Effector CD4-positive, alpha-beta T cell (primary cell): ENCODE data around the gene SLC25A25.
"Not testable (repeated sequence)": the region's sequence is repeated elsewhere in the genome, so short reads cannot be mapped to it uniquely, and the experiment has no call there.

ENCODE experiments used
- DNase-seq: peaks from one replicate; pipeline ENCODE4 v3.0.0-alpha.2; 2020
- total RNA-seq: gene quantifications from one replicate; lab custom pipeline; 2026; lab: John Stamatoyannopoulos, UW

The SLC25A25 gene
- 63.0 reads per million, percentile 73 among the genes with 10 or more reads in this experiment for total RNA-seq

DNA sequence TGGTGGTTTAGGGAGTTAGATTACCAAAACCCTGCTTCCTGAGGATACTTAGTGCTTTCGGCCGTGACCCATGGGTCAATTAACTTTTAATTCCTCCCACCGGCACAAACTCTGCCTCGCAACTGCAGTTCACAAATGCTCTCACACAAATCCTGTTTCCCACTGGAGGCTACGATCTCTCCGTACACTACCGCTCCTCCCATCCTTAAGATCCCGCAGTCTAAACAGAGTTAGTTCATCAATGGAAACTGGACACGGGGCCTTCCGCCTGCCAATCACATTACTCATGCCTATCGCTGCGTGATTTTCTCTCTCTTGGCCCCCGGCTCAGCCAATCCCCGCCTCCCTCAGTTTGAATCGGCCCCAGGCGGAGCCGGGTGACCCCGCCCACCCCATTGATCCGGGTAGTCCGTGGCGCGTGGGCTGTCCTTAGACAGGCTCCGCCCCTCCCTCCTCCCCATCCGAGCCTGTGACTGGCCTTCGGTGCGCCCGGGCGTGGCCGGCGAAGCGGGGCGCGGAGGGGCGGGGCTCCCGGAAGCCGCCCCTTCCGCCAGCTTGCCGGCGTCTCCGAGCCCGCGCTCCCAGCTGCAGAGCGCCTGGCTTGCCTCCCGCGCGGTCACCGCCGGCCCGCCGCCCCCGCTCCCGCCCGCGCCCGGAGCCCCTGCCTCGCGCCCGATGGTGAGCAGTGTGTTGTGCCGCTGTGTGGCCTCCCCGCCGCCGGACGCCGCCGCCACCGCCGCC is at the start of gene SLC25A25:
TSS of gene SLC25A25 (plus strand) at position 588 of the 741 bp plus-strand sequence. CDS start at position 676, 88 bp downstream.
- peak; percentile 100 for DNase-seq

DNA sequence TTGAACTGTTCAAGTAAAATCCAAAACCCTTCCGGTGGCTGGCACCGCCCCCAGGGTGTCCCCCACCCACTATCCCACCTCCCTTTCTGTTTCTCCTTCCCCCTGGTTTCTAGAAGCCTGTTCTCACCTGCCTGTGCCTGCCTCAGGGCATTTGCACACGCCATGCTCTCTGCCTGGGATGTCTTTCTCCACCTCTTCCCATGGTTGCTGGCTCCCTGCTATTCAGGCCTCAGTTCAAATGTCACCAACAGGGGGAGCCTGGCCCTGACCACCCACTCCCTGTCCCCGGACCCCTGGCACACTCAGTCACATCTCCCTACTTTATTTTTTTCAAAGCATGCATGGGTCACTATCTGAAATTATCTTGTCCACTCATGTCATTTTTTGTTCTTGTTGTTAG is 47.3 kb upstream of the SLC25A25 start:
- no peak for DNase-seq

DNA sequence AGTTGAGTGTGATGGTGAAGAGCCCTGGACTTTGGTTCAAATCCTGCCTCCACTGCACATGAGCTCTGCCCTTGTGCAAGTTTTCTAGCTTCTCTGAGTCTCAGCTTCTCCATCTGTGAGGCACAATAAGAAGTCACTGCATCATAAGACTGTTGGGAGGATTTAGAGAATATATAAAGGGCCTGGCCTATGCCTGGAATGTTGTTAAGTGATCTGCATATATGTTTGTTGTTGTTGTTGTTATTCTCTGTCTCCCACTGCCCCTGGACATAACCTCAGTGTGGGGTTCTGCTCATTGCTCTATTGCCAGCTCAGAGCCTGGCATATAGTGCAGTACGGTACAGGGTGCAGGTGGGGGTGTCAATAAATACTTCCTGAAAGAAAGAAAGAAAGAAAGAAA is 46.9 kb upstream of the SLC25A25 start:
- DNase-seq = no peak

DNA sequence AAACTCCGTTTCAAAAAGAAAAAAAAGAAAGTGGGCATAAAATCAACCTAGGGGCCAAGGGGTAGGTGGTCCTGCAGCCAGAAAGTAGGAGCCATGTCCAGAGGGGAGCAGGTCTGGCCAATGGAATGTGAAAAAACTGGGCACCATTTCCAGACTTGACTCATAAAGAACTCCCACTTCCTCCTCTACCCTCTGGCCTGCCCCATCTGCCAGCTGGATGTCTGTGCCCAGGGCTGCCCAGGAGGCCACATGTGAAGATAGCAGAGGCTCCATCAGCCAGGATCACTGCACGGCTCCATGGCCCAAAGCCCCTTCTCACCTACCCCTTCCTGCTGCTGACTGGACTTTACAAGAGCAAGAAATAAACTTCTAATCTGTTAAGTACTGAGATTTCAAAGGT is 45.1 kb upstream of the SLC25A25 start:
- DNase-seq = no peak

DNA sequence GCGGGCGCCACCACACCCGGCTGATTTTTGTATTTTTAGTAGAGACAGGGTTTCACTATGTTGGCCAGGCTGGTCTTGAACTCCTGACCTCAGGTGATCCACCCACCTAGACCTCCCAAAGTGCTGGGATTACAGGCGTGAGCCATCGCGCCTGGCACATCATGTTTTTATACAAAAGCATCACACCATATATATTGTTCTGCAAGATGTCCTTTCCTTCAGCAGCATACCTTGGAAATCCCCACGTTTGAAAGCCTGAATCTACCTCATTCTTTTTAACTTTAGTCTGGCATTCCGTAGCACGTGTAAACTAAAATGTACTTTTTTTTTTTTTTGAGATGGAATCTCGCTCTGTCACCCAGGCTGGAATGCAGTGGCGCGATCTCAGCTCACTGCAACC is 44.4 kb upstream of the SLC25A25 start:
- not testable (repeated sequence) for DNase-seq

DNA sequence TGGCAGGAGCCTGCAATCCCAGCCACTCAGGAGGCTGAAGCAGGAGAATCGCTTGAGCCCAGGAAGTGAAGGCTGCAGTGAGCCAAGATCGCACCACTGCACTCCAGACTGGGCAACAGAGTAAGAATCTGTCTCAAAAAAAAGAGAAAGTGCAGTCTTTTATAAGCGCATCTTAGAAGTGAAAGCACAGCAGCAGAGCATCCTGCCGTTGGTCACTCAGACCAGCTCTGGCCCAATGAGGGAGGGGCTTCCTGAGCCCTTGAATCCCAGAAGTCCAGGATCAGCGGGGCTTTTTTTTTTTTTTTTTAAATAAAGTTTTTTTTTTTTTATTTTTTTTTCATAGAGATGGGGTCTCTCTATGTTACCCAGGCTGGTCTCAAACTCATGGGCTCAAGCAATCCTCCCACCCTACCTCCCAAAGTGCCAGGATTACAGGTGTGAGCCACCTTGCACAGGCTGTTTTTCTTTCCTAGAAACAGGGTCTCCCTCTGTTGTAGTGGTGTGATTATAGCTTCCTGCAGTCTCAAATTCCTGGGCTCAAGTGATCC is 43.2 kb upstream of the SLC25A25 start:
- DNase-seq = no peak

DNA sequence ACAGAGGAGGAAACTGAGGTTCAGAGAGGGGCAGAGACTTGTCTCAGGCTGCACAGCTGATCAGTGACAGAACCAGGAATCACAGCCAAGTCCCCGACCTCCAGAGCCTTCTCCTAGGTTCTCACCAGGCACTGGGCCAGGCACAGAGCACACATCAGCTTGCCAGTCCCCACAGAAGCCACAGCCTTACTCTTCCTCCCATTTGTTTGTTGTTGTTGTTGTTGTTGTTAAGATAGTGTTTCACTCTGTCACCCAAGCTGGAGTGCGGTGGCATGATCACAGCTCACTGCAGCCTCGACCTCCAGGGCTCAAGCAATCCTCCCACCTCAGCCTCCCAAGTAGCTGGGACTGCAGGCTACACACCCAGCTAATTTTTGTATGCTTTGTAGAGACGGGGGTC is 42.3 kb upstream of the SLC25A25 start:
- peak; percentile 7 for DNase-seq

DNA sequence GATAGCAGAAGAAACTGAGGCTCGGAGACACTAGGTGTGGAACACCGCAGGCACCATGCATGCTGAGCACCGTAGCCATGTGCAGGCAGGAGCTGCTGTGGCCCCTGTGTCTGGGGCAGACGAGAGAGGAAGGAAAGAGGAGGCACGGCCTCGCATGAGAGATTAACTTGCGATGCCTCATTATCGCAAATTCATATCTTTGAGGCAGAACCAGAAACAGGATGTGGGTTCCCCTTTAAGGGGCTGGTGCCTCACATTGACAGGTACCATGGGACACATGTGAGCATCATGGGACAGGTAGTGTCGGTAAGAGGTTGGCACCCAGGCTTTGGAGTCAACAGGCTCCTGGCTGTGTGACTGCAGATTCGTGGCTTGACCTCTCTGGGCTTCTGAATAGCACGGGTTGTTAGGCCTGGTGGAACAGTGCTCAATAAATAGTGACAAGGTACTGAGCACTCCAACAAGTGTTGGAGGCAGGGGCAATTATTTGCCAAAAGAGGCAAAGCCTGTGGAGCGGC is 41.7 kb upstream of the SLC25A25 start:
- peak; percentile 84 for DNase-seq

DNA sequence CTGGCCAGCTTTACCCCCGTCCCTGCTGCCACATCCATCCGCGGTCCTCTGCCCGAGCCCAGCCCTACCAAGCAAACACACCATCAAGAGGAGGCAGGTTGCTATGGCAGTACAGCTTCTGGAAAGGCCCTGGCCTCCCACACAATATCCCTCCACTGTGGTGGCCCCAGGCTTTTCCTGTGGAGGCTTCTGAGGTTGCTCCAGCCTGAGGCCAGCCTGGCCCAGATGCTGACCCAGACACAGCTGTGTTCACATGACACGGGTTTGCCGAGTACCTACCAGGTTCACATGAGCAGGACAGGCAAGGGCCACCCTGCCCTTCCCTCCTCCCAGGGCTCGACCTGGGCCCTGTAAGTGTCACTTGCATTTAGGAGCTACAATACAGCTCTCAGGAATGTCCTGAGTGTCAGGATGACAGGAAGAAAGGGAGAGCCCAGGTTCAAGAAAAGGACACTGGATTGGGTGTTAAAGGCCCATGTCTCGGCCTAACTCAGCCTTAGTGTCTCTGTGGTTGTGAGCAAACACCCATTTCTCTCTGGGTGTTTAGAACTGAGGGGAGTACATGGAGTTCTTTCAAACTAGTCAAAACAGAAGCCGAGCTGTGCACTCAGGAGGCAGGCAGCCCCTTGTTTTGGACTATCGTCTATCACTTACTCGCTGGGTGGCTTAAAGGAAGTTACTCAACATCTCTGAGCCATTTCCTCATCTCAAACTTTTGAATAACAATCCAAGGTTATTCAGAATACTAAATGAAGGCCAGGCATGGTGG is 41.1 kb upstream of the SLC25A25 start:
- DNase-seq = peak; percentile 51

DNA sequence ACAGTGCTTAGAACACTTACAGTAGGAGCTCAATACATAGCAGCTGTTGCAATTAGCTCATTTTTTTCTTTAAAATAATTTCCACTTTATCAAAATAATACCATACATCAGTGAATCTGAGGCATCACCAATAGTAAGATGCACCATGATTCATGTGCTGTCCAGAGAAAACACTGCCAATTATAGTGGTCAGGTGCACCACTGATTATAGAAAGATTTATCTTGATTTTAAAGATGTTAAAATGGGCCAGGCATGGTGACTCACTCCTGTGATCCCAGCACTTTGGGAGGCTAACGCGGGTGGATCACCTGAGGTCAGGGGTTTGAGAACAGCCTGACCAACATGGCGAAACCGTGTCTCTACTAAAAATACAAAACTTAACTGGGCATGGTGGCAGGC is 40.3 kb upstream of the SLC25A25 start:
- DNase-seq = no peak

DNA sequence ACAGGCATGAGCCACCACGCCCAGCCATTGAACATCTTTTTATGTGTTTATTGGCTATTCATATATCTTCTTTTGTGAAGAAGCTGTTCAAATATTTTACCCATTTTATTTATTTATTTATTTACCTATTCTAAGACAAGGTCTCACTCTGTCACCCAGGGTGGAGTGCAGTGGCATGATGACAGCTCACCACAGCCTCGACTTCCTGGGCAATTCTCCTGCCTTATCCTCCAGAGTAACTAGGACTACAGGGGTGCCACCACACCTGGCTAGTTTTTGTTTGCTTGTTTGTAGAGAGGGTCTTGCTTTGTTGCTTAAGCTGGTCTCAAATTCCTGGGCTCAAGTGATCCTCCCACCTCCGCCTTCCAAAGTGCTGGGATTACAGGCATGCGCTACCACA is 34.4 kb upstream of the SLC25A25 start:
- DNase-seq = peak; percentile 9

DNA sequence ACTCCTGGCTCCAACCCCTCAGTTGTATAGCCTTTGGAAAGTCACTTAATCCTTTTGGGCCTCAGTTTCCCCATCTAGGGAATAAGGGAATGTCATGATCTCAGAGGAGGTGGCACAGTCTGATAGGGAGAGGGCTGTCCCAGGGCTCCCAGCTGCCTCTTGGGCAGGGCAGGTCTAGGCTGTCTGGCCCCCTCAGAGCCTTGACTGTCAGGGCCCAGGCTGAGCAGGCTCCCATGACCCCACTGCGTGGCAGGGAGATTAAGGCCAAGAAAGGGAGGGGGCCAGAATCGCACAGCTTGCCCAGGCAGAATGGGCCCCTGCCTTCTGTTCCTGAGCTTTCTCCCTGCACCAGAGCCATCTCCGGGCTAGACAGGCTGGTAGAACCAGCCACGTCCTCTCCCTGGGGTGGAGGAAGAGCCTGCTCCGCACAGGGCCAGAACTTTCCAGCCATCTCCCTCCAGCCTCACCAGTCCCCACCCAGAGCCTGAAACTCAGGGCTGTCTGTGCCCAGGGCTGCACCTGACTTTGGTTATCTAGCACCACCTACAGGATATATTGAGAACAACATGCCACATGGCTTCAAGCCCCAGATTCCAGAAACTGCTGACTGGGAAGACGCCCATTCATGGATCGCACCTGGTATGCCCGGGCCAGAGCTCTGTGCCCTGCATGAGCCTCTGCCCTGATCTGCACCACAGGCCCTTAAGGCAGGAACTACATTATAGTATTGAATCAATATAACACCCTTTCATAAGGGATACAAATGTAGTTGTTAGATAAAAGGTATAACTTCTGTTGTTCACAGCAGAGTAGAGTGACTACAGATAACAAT is 33.0 kb upstream of the SLC25A25 start:
- DNase-seq = peak; percentile 56

DNA sequence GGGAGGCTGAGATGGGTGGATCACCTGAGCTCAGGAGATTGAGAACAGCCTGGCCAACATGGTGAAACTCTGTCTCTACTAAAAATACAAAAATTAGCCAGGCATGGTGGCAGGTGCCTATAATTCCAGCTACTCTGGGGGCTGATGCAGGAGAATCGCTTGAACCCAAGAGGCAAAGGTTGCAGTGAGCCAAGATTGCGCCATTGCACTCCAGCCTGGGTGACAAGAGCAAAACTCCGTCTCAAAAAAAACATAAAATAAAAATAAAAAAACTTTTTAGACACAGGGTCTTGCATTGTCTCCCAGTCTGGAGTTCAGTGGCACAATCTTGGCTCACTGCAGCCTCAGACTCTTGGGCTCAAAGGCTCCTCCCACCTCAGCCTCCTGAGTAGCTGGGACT is 31.5 kb upstream of the SLC25A25 start:
- not testable (repeated sequence) for DNase-seq

DNA sequence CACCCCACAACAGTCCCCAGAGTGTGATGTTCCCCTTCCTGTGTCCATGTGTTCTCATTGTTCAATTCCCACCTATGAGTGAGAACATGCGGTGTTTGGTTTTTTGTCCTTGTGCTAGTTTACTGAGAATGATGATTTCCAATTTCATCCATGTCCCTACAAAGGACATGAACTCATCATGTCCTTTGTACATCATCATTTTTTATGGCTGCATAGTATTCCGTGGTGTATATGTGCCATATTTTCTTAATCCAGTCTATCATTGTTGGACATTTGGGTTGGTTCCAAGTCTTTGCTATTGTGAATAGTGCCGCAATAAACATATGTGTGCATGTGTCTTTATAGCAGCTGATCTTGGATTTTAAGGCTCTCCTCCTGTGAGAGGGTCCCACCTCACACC is 27.2 kb upstream of the SLC25A25 start:
- not testable (repeated sequence) for DNase-seq

DNA sequence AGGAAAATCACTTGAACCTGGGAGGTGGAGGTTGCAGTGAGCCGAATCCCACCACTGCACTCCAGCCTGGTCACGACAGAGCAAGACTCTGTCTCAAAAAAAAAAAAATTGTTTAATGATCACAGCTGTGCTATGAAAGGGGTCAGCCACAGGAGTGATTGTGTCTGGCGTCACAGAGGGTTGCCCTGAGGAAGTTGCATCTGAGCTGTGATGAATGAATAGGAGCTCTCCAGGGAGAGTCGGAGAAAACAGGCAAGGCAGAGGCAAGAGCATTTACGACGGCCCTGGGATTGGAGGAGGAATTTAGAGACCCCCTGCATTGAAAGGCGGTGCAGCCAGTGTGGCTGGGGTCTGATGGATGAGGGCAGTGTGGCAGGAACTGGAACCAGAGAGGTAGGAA is 26.0 kb upstream of the SLC25A25 start:
- DNase-seq = no peak

DNA sequence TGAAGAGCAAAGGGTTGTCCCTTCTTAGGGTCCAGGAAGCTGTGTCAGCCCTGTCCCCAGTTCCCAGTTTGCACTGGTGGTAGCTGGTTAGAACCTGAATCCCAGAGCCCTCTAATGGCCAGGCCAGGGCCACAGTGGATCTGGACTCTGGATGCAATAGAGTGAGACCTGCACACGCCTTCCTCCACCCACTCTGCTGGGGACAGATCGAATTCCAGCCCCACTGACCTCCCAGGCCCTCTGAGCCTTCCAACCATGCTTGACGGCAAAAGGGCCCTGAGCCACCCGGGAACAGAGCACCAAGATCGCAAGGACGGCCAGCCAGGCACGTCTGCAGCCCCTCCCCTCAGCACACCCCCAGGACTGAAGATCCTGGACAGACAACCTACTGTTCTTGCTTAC is 24.6 kb upstream of the SLC25A25 start:
- DNase-seq = no peak

DNA sequence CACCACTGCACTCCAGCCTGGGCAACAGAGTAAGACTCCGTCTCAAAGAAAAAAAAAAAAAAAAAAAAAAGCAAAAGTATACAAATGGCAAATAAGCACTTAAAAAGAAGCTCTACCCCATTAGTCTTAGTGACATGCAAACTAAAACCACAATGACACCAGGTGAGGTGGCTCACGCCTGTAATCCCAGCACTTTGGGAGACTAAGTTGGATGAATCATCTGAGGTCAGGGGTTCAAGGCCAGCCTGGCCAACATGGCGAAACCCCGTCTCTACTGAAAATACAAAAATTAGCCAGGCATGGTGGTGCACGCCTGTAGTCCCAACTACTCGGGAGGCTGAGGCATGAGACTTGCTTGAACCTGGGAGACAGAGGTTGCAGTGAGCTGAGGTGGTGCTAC is 22.6 kb upstream of the SLC25A25 start:
- DNase-seq = not testable (repeated sequence)

DNA sequence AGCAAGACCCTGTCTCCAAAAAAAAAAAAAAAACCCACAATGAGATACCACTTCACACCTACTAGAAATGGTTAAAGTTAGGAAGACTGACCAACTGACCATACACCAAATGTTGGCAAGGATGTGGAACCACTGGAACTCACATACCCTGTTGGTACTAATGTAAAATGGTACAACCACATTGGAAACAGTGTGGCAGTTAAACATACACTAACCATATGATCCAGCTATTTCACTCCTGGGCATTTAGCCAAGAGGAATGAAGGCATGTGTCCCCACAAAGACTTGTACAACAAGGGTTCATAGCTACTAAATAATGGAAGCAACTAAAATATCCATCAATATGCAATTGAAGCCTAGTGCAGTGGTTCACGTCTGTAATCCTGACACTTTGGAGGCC is 22.2 kb upstream of the SLC25A25 start:
- no peak for DNase-seq

DNA sequence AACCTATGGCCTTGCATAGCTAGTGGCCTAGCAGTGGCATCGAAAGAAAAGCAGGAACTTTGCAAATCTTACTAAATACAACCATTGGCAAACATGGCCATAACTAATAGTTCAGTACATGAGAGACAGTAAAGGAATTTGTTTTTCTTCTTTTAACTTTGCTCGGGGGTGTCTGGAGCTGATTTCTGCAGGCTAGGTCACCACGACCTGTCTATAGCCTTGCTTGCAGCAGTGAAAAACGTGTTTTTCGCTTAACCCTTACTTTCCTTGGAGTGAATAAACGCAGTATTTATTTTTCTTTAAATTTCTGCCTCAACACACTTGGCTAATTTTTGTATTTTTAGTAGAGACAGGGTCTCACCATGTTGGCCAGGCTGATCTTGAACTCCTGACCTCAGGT is 20.8 kb upstream of the SLC25A25 start:
- DNase-seq = no peak

DNA sequence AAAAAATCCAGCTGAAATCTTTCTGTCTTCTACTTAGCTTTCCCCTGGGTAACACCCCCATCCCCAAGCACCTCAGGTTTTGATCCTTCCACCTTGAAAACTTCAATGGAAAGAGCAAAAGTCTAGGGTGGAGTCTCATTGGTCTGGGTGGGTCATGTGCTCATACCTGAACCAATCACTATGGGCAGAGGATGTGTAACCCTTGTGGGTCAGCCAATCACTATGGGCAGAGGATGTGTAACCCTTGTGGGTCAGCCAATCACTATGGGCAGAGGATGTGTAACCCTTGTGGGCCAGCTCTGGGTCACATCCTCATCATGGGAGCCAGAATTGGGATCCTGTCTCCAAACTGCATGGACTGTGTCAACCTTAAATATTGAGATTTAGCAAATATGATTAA is 19.4 kb upstream of the SLC25A25 start:
- no peak for DNase-seq

DNA sequence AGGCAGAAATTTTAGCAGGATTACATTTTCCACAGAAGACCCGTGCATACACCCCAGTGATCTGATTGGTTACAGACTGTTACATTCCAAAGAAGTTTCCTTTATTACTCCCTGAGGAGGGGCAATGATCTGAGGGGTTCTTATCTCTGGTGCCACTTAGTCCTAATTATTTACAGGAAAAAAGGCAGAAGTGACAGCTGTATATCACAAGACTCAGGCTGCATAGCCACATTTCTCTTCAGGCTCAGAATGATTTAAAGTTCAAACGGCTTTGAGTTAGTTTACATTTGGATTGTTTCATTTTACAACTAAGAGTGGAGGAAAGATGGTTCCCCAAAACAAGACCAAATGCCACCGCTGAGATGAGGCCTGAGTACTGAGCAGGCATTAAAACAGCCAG is 18.2 kb upstream of the SLC25A25 start:
- no peak for DNase-seq

DNA sequence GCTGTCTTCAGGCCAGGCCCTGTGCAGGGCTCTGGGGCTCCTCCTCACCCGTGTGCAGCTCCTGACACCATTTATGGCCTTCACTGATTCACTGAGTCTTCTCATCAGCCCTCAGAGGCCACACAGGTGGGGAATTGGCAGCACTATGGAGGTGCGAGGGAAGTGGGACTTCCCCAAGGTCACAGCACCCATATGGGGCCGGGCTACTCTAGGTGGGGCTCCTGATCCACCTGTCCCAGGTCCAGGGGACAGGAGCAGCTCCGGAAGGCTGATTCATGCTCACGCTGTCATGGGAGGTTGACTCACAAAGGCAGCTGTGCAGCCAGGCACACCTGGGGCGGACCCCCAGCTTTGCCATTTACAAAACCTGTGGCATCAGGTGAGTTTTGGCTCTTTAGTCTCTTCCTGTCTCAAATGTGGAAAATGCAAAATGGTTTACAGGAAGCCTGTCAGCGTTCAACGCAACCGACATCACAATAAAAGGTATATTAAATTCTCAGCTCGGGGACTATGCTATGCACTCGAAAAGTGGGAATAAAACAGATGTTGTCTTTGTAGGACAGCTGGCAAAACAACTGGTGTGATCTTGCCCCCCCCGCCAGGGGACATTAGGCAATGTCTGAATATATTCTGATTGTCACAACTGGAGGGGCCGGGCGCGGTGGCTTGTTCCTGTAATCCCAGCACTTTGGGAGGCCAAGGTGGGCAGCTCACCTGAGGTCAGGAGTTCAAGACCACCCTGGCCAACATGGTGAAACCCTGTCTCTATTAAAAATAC is 15.9 kb upstream of the SLC25A25 start:
- DNase-seq = no peak
